Ishikawa (cell line): ENCODE data around the gene IFNE.

Experiments used
- CEBPB ChIP-seq: IDR thresholded peaks from 2 replicates; pipeline ENCODE4 v1.6.1; 2012
- CREB1 ChIP-seq: IDR thresholded peaks from 2 replicates; pipeline ENCODE4 v1.6.1; 2012; ENCODE audit warnings: low read depth
- EP300 ChIP-seq: IDR thresholded peaks from 2 replicates; pipeline ENCODE4 v1.6.1; 2012; ENCODE audit warnings: borderline replicate concordance
- NFIC ChIP-seq: IDR thresholded peaks from 2 replicates; pipeline ENCODE4 v1.6.1; 2012
- TAF1 ChIP-seq: IDR thresholded peaks from 2 replicates; pipeline ENCODE4 v1.6.1; 2012; ENCODE audit warnings: low read depth, mild to moderate bottlenecking
- TCF12 ChIP-seq: IDR thresholded peaks from 2 replicates; pipeline ENCODE4 v1.6.1; 2012; ENCODE audit warnings: low read depth
- YY1 ChIP-seq: IDR thresholded peaks from 2 replicates; pipeline ENCODE4 v1.6.1; 2012; ENCODE audit warnings: low read depth

GRCh38 chr9:21527579-21527978 is 45.5 kb upstream of the IFNE start:
- TF ChIP-seq YY1 (no peak), NFIC (no peak), CREB1 (no peak), TCF12 (no peak), TAF1 (no peak), EP300 (no peak), CEBPB (no peak)
